H1 (cell line): ENCODE data around the gene TRMT61A. TPM values are rescaled to one million over a fixed set of nuclear protein-coding genes. Genes with fewer than 3 reads are reported as not detected.

ENCODE experiments used
- CTCF ChIA-PET: fragments of 300-600 bp; sonication (Branson Sonifier 250); formaldehyde crosslinking; loops from one replicate; lab custom pipeline; 2021; ENCODE audit not compliant: partially characterized antibody; lab: Charles Lee
- POLR2A ChIA-PET: fragments of 300-600 bp; sonication (Branson Sonifier 250); formaldehyde crosslinking; loops from one replicate; lab custom pipeline; 2021; ENCODE audit warnings: inconsistent platforms; ENCODE audit not compliant: partially characterized antibody; lab: Charles Lee
- DNase-seq, 2 experiments: peaks; one replicate each; pipeline versions ENCODE4 v3.0.0 to v3.0.0-alpha.2; 2010 to 2022; ENCODE audit warnings: low spot score in 2 of 2, low read depth in 1 of 2, mixed read lengths in 1 of 2
- FAIRE-seq: peaks from 2 replicates; lab custom pipeline; 2011; peaks lifted over from hg19 to GRCh38; lab: Jason Lieb, UNC
- H2AFZ ChIP-seq: 2 replicates; pipeline ENCODE4 v1.8.1; 2012; ENCODE audit warnings: low read length, inconsistent platforms
- H2AK5ac ChIP-seq: 2 replicates; pipeline ENCODE4 v1.6.1; 2013; ENCODE audit warnings: low read depth, low read length
- H2BK120ac ChIP-seq: replicated peaks from 2 replicates; pipeline ENCODE3; 2013; ENCODE audit warnings: low read depth, low read length, inconsistent platforms
- H2BK12ac ChIP-seq: 2 replicates; pipeline ENCODE4 v1.6.1; 2013; ENCODE audit warnings: low read depth, low read length
- H2BK15ac ChIP-seq: 2 replicates; pipeline ENCODE4 v1.6.1; 2013; ENCODE audit warnings: low read length
- H2BK20ac ChIP-seq: 2 replicates; pipeline ENCODE4 v1.6.1; 2013; ENCODE audit warnings: low read length
- H2BK5ac ChIP-seq: 2 replicates; pipeline ENCODE4 v1.6.1; 2013; ENCODE audit warnings: low read depth, low read length
- H3K14ac ChIP-seq: 2 replicates; pipeline ENCODE4 v1.6.1; 2013; ENCODE audit warnings: inconsistent platforms; ENCODE audit not compliant: insufficient read length
- H3K18ac ChIP-seq: 2 replicates; pipeline ENCODE4 v1.6.1; 2013; ENCODE audit warnings: low read length; ENCODE audit errors: extremely low read depth
- H3K23ac ChIP-seq: 2 replicates; pipeline ENCODE4 v1.6.1; 2013; ENCODE audit warnings: inconsistent platforms; ENCODE audit not compliant: insufficient read length
- H3K23me2 ChIP-seq: 2 replicates; pipeline ENCODE4 v1.6.1; 2013; ENCODE audit warnings: low read depth, low read length
- H3K27ac ChIP-seq: 2 replicates; pipeline ENCODE4 v1.6.1; 2011; ENCODE audit warnings: low read depth, low read length, inconsistent platforms
- H3K27me3 ChIP-seq, 4 experiments: replicated peaks in 1 of 4; 1 replicate in 1 of 4; 2 replicates in 3 of 4; pipeline versions ENCODE4 v1.6.1 to v1.8.1; 2011 to 2013; ENCODE audit warnings: low read length in 3 of 4, mild to moderate bottlenecking in 3 of 4, inconsistent platforms in 2 of 4, mixed read lengths in 2 of 4, moderate library complexity in 1 of 4; ENCODE audit not compliant: control insufficient read depth in 3 of 4, insufficient read depth in 3 of 4; ENCODE audit errors: extremely low read depth in 1 of 4
- H3K36me3 ChIP-seq, 4 experiments: 2 replicates each; pipeline versions ENCODE4 v1.6.1 to v1.8.1; 2011 to 2013; ENCODE audit warnings: mild to moderate bottlenecking in 4 of 4, low read length in 3 of 4, moderate library complexity in 2 of 4, control low read depth in 1 of 4, inconsistent platforms in 1 of 4; ENCODE audit not compliant: insufficient read depth in 4 of 4, control insufficient read depth in 2 of 4
- H3K4ac ChIP-seq: replicated peaks from 2 replicates; pipeline ENCODE3; 2013; ENCODE audit warnings: low read length, low read depth, mixed read lengths, inconsistent platforms; ENCODE audit not compliant: insufficient read length
- H3K4me1 ChIP-seq, 4 experiments: replicated peaks in 1 of 4; 1 replicate in 1 of 4; 2 replicates in 3 of 4; pipeline versions ENCODE4 v1.6.1 to v1.8.1; 2011 to 2013; ENCODE audit warnings: low read length in 3 of 4, inconsistent platforms in 2 of 4, mixed read lengths in 1 of 4; ENCODE audit not compliant: insufficient read depth in 4 of 4, control insufficient read depth in 3 of 4
- H3K4me2 ChIP-seq, 2 experiments: 2 replicates each; pipeline versions ENCODE4 v1.6.1 to v1.8.1; 2011 to 2013; ENCODE audit warnings: low read depth in 2 of 2, low read length in 2 of 2, control low read depth in 1 of 2, inconsistent platforms in 1 of 2, mild to moderate bottlenecking in 1 of 2; ENCODE audit not compliant: insufficient read depth in 1 of 2
- H3K4me3 ChIP-seq, 4 experiments: fragments of 200-600, 300-600 bp in 1 of 4; sonication (generic), shearing (Covaris generic), sonication (Bioruptor Twin) in 1 of 4; 2 replicates each; pipeline versions ENCODE4 v1.5.1 to v1.8.1; 2011 to 2016; ENCODE audit warnings: low read length in 4 of 4, low read depth in 3 of 4, control low read depth in 2 of 4, inconsistent platforms in 2 of 4, mild to moderate bottlenecking in 2 of 4, mixed read lengths in 1 of 4, moderate library complexity in 1 of 4; ENCODE audit not compliant: insufficient read depth in 2 of 4; ENCODE audit errors: extremely low read depth in 1 of 4
- H3K56ac ChIP-seq: replicated peaks from 2 replicates; pipeline ENCODE3; 2013; ENCODE audit warnings: low read depth, mild to moderate bottlenecking, mixed read lengths, low read length, inconsistent platforms; ENCODE audit not compliant: insufficient read length
- H3K79me1 ChIP-seq: 2 replicates; pipeline ENCODE4 v1.6.1; 2013; ENCODE audit warnings: low read depth, low read length, control low read depth
- H3K79me2 ChIP-seq, 2 experiments: 2 replicates each; pipeline versions ENCODE4 v1.6.1 to v1.8.1; 2012 to 2013; ENCODE audit warnings: low read length in 2 of 2, mild to moderate bottlenecking in 2 of 2, inconsistent platforms in 1 of 2; ENCODE audit not compliant: insufficient read depth in 2 of 2, control insufficient read depth in 1 of 2
- H3K9ac ChIP-seq, 4 experiments: replicated peaks in 1 of 4; 1 replicate in 1 of 4; 2 replicates in 3 of 4; pipeline versions ENCODE4 v1.6.1 to v1.8.1; 2011 to 2013; ENCODE audit warnings: low read depth in 3 of 4, low read length in 3 of 4, control low read depth in 2 of 4, mild to moderate bottlenecking in 2 of 4, moderate library complexity in 2 of 4, inconsistent platforms in 1 of 4; ENCODE audit errors: extremely low read depth in 1 of 4
- H3K9me3 ChIP-seq, 2 experiments: 2 replicates each; pipeline versions ENCODE4 v1.6.1 to v1.8.1; 2012 to 2013; ENCODE audit warnings: mild to moderate bottlenecking in 2 of 2, moderate library complexity in 2 of 2, control low read depth in 1 of 2, inconsistent platforms in 1 of 2, low read depth in 1 of 2, low read length in 1 of 2, mixed read lengths in 1 of 2; ENCODE audit not compliant: insufficient read depth in 2 of 2
- H4K20me1 ChIP-seq, 2 experiments: replicated peaks in 1 of 2; 2 replicates each; pipeline versions ENCODE3 to v1.8.1; 2011 to 2013; ENCODE audit warnings: inconsistent platforms in 2 of 2, low read length in 2 of 2, mild to moderate bottlenecking in 1 of 2; ENCODE audit not compliant: insufficient read depth in 2 of 2, control insufficient read depth in 1 of 2
- H4K5ac ChIP-seq: 2 replicates; pipeline ENCODE4 v1.6.1; 2013; ENCODE audit warnings: low read length, low read depth, mixed read lengths, inconsistent platforms; ENCODE audit not compliant: insufficient read length
- H4K8ac ChIP-seq: 2 replicates; pipeline ENCODE4 v1.8.0; 2013; ENCODE audit warnings: mild to moderate bottlenecking, moderate library complexity, low read length, inconsistent platforms; ENCODE audit not compliant: insufficient read depth; ENCODE audit errors: extremely low read depth
- H4K91ac ChIP-seq: replicated peaks from 2 replicates; pipeline ENCODE3; 2013; ENCODE audit warnings: low read length, mixed read lengths, inconsistent platforms; ENCODE audit not compliant: insufficient read length
- BCL11A ChIP-seq, 2 experiments: IDR thresholded peaks; one replicate each; pipeline ENCODE4 v1.6.1; 2011; ENCODE audit warnings: low read depth in 2 of 2, low read length in 2 of 2, mild to moderate bottlenecking in 2 of 2
- KDM5A ChIP-seq: fragments of 200-600 bp; IDR thresholded peaks from 2 replicates; pipeline ENCODE4 v1.7.1; 2012; ENCODE audit warnings: mild to moderate bottlenecking, low read length, inconsistent platforms, mixed read lengths
- WGBS, 2 experiments: shearing (Covaris generic) in 1 of 2; methylation state at CpG; one replicate each; pipeline versions ENCODE4 v1.1.6 to v1.1.7; 2013 to 2015; ENCODE audit warnings: low lambda C conversion rate in 2 of 2, mixed read lengths in 2 of 2, inconsistent platforms in 1 of 2, low coverage in 1 of 2, missing lambda C conversion rate in 1 of 2; ENCODE audit not compliant: insufficient replicate concordance in 2 of 2, insufficient coverage in 1 of 2, insufficient read length in 1 of 2; ENCODE audit errors: extremely low coverage in 1 of 2, missing lambda C conversion rate in 1 of 2; 5-methylcytosine and 5-hydroxymethylcytosine counted together
- polyA plus RNA-seq, 7 experiments: library from polyadenylated mRNA; depleted of rRNA in 3 of 7; stranded (reverse) in 5 of 7; unstranded in 2 of 7; fragments of >200 nt in 5 of 7; fragments of 200-250 nt in 2 of 7; gene quantifications; 1 replicate in 5 of 7; 2 replicates in 1 of 7; 4 replicates in 1 of 7; pipeline versions ENCODE4 v1.2.1 to v1.2.3, GENCODE V29; 2011 to 2013; ENCODE audit warnings: missing spikeins in 2 of 7, mixed read lengths in 2 of 7
- total RNA-seq: library from RNA; stranded (reverse); fragmentation: NEBNext Ultra II Directional; extraction: Animal tissue kit (Norgen Biotek cat#: 25700); gene quantifications from 2 replicates; pipeline ENCODE4 v1.2.1, GENCODE V29; 2021

TRMT61A gene
- total and polyA plus RNA-seq, 2 of the 8 experiments (the other 6 are each of a cell fraction or from before 2014, with no cell fraction given), result 15.8 to 19.0 TPM

DNA sequence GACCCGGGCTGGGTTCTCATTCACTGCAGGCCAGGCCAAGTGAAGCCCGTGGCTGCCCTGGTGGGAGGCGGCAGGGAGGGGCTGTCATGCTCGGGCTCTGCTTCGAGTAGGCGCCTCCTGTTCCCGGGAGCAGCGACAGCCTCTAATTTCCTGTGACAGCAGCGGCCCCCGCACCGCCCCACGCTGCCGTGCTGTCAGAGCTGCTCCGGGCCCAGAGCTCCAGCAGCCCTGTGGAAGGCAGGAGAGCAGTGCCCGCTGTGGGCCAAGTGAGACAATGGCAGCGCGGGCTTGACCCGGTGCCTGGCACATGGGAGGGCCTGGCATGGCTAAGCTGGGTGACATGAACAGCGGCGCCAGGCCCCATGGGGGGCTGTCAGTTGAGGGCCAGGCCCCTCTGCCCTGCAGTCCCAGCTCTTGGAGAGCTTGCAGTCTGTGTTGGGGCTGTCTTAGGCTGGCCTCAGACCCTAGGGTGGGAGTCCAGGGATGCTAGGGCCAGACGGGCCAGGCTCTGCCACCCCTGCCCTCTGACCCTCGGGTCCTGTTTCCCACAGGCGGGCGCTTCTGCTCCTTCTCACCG, 5.1 kb downstream of the TRMT61A start:
- Histone ChIP-seq H3K36me3 (peaks cover 0 to 17% (median 1%) of the 10 kb centered on the region in 4 experiments; a peak in 3 of 8 replicates), H2AK5ac (no peak overlapping the region), H3K4me2 (no peak overlapping the region)
- TF ChIP-seq KDM5A (no peak), BCL11A (IDR thresholded peaks at IDR 0.05; ENCODE audit: low read depth in 2 of 2, low read length in 2 of 2) (no peak)

More for the DNA sequence above, 5.1 kb downstream of the TRMT61A start:
- Histone ChIP-seq H4K8ac (no peak overlapping the region), H3K23ac (no peak overlapping the region), H3K18ac (no peak overlapping the region), H3K79me1 (peaks cover 24% of the 10 kb centered on the region), H4K20me1 (peaks cover 13 to 49% of the 10 kb centered on the region in 2 experiments), H2BK120ac (no peak overlapping the region), H2BK12ac (no peak overlapping the region), H3K4me1 (peaks cover 0 to 7% (median 6%) of the 10 kb centered on the region in 4 experiments; a peak in 6 of 7 replicates), H3K79me2 (peaks cover 5 to 20% of the 10 kb centered on the region in 2 experiments; a peak in 3 of 4 replicates), H2AFZ (no peak overlapping the region), H3K9me3 (no peaks in the 10 kb centered on the region), H3K14ac (no peak overlapping the region), H4K91ac (no peak overlapping the region), H4K5ac (no peak overlapping the region), H3K9ac (no peak overlapping the region), H2BK5ac (no peak overlapping the region), H3K4me3 (no peak overlapping the region), H3K56ac (no peak overlapping the region), H3K4ac (no peak overlapping the region), H2BK20ac (no peak overlapping the region), H3K23me2 (peaks cover 7% of the 10 kb centered on the region; the same call in 1 of the 2 replicates), H3K27me3 (no peaks in the 10 kb centered on the region; a peak in 2 of 7 replicates), H3K27ac (no peak overlapping the region), H2BK15ac (no peak overlapping the region)
- ChIA-PET POLR2A (interaction anchor here (1.8 to 29.8 kb wide), 3 partner anchors 7 to 20 kb away, joined by 4 to 844 read pairs (median 140); partner anchors contain the start of gene CKB), CTCF (interaction anchor here (12.5 to 28.8 kb wide), 2 partner anchors 12 to 25 kb away, joined by 230 to 921 read pairs; partner anchors contain the start of gene CKB)
- FAIRE-seq, result no peak
- no peak for DNase-seq
- WGBS, 2 experiments, result 96% methylated on average over 24 of the region's 25 CpGs; no CpG with 5 or more reads in 1 of the 2 experiments
